NCI-H187 treated with DMSO at 0.1 percent for 48 hours (cell line): ENCODE measurements around the gene SLC22A5.
"Not testable (repeated sequence)": the region's sequence is repeated elsewhere in the genome, so short reads cannot be mapped to it uniquely, and the experiment has no call there.

Experiments
- DNase-seq: peaks from one replicate; lab custom pipeline; 2025; lab: John Stamatoyannopoulos, UW

The SLC22A5 gene

GRCh38 chr5:132428484-132429462, 59.3 kb downstream of the SLC22A5 start:
- DNase-seq = no peak

- no peak for DNase-seq
These were observed 60.2 kb downstream of the SLC22A5 start for GRCh38 chr5:132429463-132430440.

GRCh38 chr5:132430746-132431145, 61.2 kb downstream of the SLC22A5 start:
- DNase-seq = no peak

- no peak for DNase-seq
These were observed 62.1 kb downstream of the SLC22A5 start for GRCh38 chr5:132431632-132432031.

DNA sequence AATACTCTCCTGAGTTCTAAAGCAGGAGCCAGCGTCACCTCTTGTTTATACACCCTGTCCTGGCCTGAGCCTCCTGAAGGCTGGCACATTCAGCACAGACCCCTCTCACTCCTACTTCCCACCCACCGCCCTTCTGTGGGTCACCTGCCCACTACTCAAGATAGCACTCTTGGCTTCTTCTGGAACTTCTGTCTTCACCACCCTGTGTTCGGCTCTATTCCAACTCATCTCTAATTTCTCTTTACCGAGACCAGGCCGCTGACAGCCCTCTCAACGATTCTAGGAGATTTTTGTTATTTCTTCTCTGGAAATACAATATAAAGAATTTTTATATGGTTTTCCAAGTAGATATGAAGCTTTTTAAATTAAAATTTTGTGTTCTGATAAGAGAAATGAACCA, 63.6 kb downstream of the SLC22A5 start:
- DNase-seq = no peak

GRCh38 chr5:132434416-132435286, 65.1 kb downstream of the SLC22A5 start:
- DNase-seq = no peak

DNA sequence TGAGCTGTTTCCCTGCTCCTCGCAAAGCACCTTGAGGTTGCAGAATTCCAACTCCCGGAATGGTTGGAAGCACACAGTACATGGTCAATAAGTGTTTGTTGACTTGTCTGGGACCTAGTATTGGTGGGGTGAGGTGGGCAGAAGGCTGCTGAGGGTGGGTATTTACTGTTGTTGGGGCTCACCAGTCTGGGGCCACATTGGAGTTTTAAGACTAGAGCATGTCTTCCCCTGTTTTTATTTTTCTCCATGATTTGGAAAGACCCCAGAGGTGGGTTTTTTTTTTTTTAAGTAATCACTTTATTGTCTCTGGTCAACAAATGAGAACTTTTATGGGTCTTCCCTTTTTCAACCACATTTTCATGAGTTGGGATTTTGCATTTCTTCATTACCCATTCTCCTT, 65.9 kb downstream of the SLC22A5 start:
- DNase-seq = no peak

DNA sequence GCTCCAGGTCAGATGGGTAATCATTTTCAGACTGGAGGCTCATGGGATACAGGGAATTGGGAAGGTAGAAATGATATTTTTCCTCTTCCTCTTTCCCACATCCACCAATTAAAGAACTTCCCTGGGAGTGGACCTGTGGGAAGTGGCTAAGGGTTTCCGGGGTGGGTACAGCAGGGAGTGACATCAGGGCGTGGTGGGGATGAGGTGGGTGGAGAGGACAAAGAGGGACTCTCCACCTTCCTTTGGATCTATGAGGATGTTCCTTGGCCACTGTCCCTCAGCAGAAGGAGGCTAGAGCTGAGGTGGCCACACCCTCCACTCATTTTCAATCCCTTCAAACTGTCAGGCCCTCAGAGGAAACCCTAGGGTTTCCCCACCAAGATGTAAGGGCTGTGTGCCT, 66.4 kb downstream of the SLC22A5 start:
- no peak for DNase-seq

GRCh38 chr5:132436936-132437335, 67.4 kb downstream of the SLC22A5 start:
- DNase-seq = no peak

GRCh38 chr5:132437604-132438266, 68.2 kb downstream of the SLC22A5 start:
- DNase-seq = no peak

DNA sequence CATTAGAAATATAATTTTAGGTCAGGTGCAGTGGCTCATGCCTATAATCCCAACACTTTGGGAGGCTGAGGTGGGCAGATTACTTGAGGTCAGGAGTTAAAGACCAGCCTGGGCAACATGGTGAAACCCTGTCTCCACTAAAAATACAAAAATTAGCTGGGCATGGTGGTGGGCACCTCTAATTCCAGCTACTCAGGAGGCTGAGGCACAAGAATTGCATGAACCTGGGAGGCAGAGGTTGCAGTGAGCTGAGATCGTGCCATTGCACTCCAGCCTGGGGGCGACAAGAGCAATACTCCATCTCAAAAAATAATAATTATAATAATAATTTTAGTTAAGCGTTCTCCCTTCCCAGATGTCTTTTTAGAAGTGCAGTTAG, 68.7 kb downstream of the SLC22A5 start:
- not testable (repeated sequence) for DNase-seq

DNA sequence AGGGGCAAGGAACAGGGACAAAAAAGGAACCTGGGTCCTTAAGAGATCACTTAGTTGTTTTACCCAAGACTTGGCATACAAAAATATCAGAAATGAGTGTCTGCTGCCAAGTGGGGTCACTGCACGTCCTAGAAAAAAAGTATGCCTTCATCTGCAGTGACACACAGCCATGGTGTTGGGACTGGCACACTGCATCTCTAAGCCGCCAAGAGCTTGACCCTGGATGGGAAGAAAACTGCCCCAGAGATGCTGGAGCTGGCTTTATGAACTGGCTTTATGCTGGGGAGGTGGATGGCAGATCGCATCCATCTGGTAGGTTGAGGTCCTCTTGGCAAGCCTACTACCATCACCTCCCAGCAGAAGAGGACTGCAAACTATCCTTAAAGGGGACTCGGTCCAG, 69.4 kb downstream of the SLC22A5 start:
- DNase-seq = no peak

GRCh38 chr5:132439521-132440089, 70.1 kb downstream of the SLC22A5 start:
- no peak for DNase-seq

DNA sequence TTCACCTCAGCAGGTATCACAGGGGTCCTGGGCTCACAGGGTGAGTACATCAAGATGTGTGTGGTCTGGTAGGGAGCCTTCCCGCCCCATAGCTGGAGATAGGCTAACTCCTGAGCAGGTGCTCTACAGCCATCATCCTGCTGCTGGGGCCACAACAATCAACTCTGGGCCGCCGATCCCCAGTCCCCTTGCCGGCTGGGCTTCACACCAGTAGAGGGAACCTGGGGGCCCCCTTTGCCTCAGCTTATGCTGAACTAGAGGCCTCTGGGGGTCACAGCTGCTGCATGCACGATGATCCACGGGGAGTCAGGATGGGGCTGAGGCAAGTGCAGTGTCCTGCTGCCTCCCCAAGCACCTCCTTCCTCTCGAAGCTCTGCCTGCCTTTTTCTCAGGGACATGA, 74.6 kb downstream of the SLC22A5 start:
- no peak for DNase-seq
